Activated naive CD8-positive, alpha-beta T cell treated with anti-CD3 and anti-CD28 coated beads for 36 hours (primary cell): ENCODE data around the gene RC3H2. TPM values are rescaled to one million over a fixed set of nuclear protein-coding genes. Genes with fewer than 3 reads are reported as not detected.
"Not testable (repeated sequence)": the region's sequence is repeated elsewhere in the genome, so short reads cannot be mapped to it uniquely, and the experiment has no call there.

Source experiments
- DNase-seq: peaks from one replicate; pipeline ENCODE4 v3.0.0; 2021
- H3K27ac Mint-ChIP-seq: one replicate; pipeline ENCODE4 v1.8.0; 2022; ENCODE audit warnings: mild to moderate bottlenecking, moderate library complexity, mixed read lengths
- H3K27me3 Mint-ChIP-seq: one replicate; pipeline ENCODE4 v1.8.0; 2022; ENCODE audit warnings: mild to moderate bottlenecking, mixed read lengths
- H3K36me3 Mint-ChIP-seq: one replicate; pipeline ENCODE4 v1.8.0; 2021; ENCODE audit warnings: mild to moderate bottlenecking, mixed read lengths
- H3K4me1 Mint-ChIP-seq: one replicate; pipeline ENCODE4 v1.8.0; 2021; ENCODE audit warnings: mixed read lengths
- H3K4me3 Mint-ChIP-seq: one replicate; pipeline ENCODE4 v1.8.0; 2022; ENCODE audit warnings: mild to moderate bottlenecking, moderate library complexity, mixed read lengths
- H3K9me3 Mint-ChIP-seq: one replicate; pipeline ENCODE4 v1.8.0; 2022; ENCODE audit warnings: mixed read lengths
- total RNA-seq, 2 experiments: library from RNA; stranded (reverse); gene quantifications; one replicate each; pipeline ENCODE4 v1.2.3, GENCODE V29; 2021

Gene RC3H2
- total RNA-seq, 2 experiments from 2014 or later: 26.4 to 28.0 TPM

DNA sequence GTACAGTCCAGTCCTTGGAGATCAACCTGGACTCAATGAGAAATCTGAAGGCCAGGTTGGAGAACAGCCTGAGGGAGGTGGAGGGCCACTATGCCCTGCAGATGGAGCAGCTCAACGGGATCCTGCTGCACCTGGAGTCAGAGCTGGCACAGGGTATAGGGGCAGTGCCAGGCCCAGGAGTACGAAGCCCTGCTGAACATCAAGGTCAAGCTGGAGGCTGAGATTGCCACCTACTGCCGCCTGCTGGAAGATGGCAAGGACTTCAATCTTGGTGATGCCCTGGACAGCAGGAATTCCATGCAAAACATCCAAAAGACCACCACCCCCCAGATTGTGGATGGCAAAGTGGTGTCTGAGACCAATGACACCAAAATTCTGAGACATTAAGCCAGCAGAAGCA is 66.7 kb downstream of the RC3H2 start:
- H3K4me1 Mint-ChIP-seq: peaks cover 11% of the 10 kb centered on the region
- DNase-seq, H3K36me3 Mint-ChIP-seq, H3K27me3 Mint-ChIP-seq, H3K4me3 Mint-ChIP-seq, H3K9me3 Mint-ChIP-seq, H3K27ac Mint-ChIP-seq: not testable (repeated sequence)

DNA sequence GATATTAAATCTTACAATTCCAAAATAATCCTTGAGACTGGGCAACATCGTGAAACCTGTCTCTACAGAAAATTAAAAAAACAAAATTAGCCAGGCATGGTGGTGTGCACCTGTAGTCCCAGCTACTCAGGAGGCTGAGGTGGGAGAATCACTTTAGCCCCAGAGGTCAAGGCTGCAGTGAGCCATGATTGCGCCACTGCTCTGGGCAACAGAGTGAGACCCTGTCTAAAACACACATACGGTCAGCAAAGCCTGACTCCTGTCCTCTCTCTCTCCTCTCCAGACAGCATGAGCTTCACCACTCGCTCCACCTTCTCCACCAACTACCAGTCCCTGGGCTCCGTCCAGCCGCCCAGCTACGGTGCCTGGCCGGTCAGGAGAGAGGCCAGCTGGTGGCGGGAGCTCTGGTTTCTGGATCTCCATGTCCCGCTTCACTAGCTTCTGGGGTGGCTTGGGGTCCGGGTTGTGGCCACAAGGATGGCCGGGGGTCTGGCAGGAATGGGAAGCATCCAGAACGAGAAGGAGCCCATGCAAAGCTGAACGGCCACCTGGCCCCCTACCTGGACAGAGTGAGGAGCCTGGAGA is 67.8 kb downstream of the RC3H2 start:
- Mint-ChIP-seq H3K27ac (no peak overlapping the region), H3K9me3 (no peaks in the 10 kb centered on the region), H3K27me3 (no peaks in the 10 kb centered on the region), H3K4me1 (peaks cover 11% of the 10 kb centered on the region), H3K36me3 (no peaks in the 10 kb centered on the region), H3K4me3 (no peak overlapping the region)
- DNase-seq: no peak

GRCh38 chr9:122835313-122835731 is 69.8 kb downstream of the RC3H2 start:
- H3K27ac Mint-ChIP-seq: peak overlapping the region; percentile 79
- H3K4me1 Mint-ChIP-seq: peaks cover 11% of the 10 kb centered on the region
- peak overlapping the region; percentile 59 for H3K4me3 Mint-ChIP-seq

DNA sequence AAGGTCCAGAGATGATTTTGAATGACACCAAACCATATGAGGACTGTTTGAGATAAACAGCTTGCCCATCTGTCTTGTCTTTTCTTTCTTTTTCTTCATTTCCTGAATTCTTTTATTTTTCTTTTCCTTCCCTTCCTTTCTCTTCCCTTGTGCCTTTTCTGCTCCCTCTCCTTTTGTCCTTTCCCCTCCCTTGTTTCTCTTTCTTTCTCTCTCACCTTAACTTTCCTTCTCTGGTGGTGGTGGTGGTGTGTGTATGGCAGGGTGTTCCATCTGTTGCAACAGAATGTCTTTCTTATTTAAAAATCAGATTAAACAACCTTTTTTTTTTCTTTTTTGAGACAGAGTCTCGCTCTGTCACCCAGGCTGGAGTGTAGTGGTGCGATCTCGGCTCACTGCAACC is 73.0 kb downstream of the RC3H2 start:
- Mint-ChIP-seq H3K27me3 (no peaks in the 10 kb centered on the region), H3K4me3 (no peak overlapping the region), H3K36me3 (no peaks in the 10 kb centered on the region), H3K9me3 (no peaks in the 10 kb centered on the region), H3K27ac (no peak overlapping the region), H3K4me1 (peaks cover 14% of the 10 kb centered on the region)
- no peak for DNase-seq

More at GRCh38 chr9:122835313-122835731, 69.8 kb downstream of the RC3H2 start:
- Mint-ChIP-seq H3K36me3 (no peaks in the 10 kb centered on the region), H3K27me3 (no peaks in the 10 kb centered on the region), H3K9me3 (no peaks in the 10 kb centered on the region)
- peak; percentile 19 for DNase-seq

GRCh38 chr9:122828965-122829284 is 76.2 kb downstream of the RC3H2 start:
- peaks cover 22% of the 10 kb centered on the region for H3K4me1 Mint-ChIP-seq
- H3K4me3 Mint-ChIP-seq: peak overlapping the region; percentile 94
- not testable (repeated sequence) for DNase-seq, H3K36me3 Mint-ChIP-seq, H3K27me3 Mint-ChIP-seq, H3K9me3 Mint-ChIP-seq
- H3K27ac Mint-ChIP-seq: peak overlapping the region; percentile 94

GRCh38 chr9:122827761-122828093 is 77.4 kb downstream of the RC3H2 start:
- Mint-ChIP-seq H3K9me3 (no peaks in the 10 kb centered on the region), H3K27ac (peak overlapping the region; percentile 94), H3K36me3 (peaks cover 10% of the 10 kb centered on the region), H3K27me3 (no peaks in the 10 kb centered on the region), H3K4me3 (peak overlapping the region; percentile 94), H3K4me1 (peaks cover 26% of the 10 kb centered on the region)
- DNase-seq: no peak

GRCh38 chr9:122822938-122823337 is 82.2 kb downstream of the RC3H2 start:
- H3K9me3 Mint-ChIP-seq: no peaks in the 10 kb centered on the region
- no peak overlapping the region for H3K4me3 Mint-ChIP-seq
- DNase-seq: no peak
- peak overlapping the region; percentile 0 for H3K27ac Mint-ChIP-seq
- no peaks in the 10 kb centered on the region for H3K27me3 Mint-ChIP-seq
- peaks cover 41% of the 10 kb centered on the region for H3K4me1 Mint-ChIP-seq
- H3K36me3 Mint-ChIP-seq: peaks cover 20% of the 10 kb centered on the region

GRCh38 chr9:122822056-122822455 is 83.1 kb downstream of the RC3H2 start:
- Mint-ChIP-seq H3K4me1 (peaks cover 37% of the 10 kb centered on the region), H3K27me3 (no peaks in the 10 kb centered on the region), H3K9me3 (no peaks in the 10 kb centered on the region), H3K36me3 (peaks cover 21% of the 10 kb centered on the region), H3K4me3 (no peak overlapping the region), H3K27ac (peak overlapping the region; percentile 54)
- no peak for DNase-seq

GRCh38 chr9:122821278-122821943 is 83.7 kb downstream of the RC3H2 start:
- peaks cover 37% of the 10 kb centered on the region for H3K4me1 Mint-ChIP-seq
- H3K36me3 Mint-ChIP-seq: peaks cover 22% of the 10 kb centered on the region
- no peak for DNase-seq
- peak overlapping the region; percentile 54 for H3K27ac Mint-ChIP-seq
- no peaks in the 10 kb centered on the region for H3K27me3 Mint-ChIP-seq
- H3K4me3 Mint-ChIP-seq: no peak overlapping the region
- no peaks in the 10 kb centered on the region for H3K9me3 Mint-ChIP-seq

GRCh38 chr9:122820490-122820845 is 84.7 kb downstream of the RC3H2 start:
- peaks cover 44% of the 10 kb centered on the region for H3K4me1 Mint-ChIP-seq
- H3K4me3 Mint-ChIP-seq: no peak overlapping the region
- H3K9me3 Mint-ChIP-seq: no peaks in the 10 kb centered on the region
- H3K27ac Mint-ChIP-seq: no peak overlapping the region
- H3K36me3 Mint-ChIP-seq: peaks cover 24% of the 10 kb centered on the region
- no peak for DNase-seq
- H3K27me3 Mint-ChIP-seq: no peaks in the 10 kb centered on the region

DNA sequence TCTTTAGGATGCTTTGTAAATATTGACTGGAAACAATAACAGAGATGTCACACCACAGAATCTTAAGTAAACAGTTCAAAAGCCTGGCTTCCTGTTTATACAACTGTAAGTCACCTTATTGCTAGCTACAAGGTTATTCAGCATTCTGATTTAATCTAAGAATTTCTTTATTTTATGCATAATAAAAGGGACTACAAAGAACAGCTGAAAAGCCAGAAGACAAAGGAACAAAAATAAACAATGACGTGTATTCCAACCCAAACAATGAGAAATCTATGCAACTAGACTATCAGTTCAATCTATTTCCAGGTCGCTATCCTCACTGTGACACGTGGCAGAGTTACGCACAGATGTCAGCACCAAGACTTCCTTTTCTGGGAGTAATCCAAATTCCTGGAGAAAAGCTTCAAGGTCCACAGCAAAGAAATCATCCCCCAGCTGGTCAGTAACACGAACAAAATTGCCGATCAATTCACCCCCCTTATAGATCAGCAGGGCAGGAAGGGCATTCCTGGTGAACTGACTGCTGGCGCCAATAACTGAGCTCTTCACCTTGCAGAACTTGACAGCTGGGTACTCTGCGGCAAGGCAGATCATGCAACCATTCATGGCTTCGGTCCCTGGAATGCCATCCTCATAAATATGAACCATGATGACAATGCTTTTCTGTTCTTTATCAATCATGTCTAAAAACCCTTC is 85.2 kb downstream of the RC3H2 start:
- Mint-ChIP-seq H3K4me3 (no peak overlapping the region), H3K27me3 (no peaks in the 10 kb centered on the region), H3K27ac (no peak overlapping the region), H3K9me3 (no peaks in the 10 kb centered on the region), H3K36me3 (peaks cover 24% of the 10 kb centered on the region), H3K4me1 (peaks cover 44% of the 10 kb centered on the region)
- DNase-seq: no peak

DNA sequence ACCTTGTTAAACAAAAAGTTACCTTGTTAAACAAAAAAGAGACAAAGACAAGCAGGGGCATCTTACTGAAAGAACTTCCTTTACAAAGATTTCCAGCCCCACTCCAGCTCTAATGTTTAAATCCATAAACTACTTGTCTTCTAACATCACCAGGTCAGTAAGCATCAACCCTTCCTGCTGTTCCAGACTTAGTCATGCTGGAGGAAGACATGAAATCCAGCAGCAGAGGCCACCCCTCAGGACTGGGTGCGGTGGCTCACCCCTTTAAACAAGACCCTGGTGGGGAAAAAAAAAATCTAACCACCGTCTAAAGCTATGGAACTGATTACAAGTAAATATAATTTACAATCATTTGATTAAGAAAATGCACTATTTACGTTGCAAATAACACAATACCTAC is 85.8 kb downstream of the RC3H2 start:
- H3K36me3 Mint-ChIP-seq: peaks cover 23% of the 10 kb centered on the region

GRCh38 chr9:122816163-122816867 is 88.8 kb downstream of the RC3H2 start:
- H3K4me3 Mint-ChIP-seq: peak overlapping the region; percentile 57
- H3K9me3 Mint-ChIP-seq: no peaks in the 10 kb centered on the region
- H3K4me1 Mint-ChIP-seq: peaks cover 31% of the 10 kb centered on the region
- peak overlapping the region; percentile 90 for H3K27ac Mint-ChIP-seq
- peak; percentile 40 for DNase-seq
- peaks cover 14% of the 10 kb centered on the region for H3K36me3 Mint-ChIP-seq
- H3K27me3 Mint-ChIP-seq: no peaks in the 10 kb centered on the region

More for the DNA sequence above, 85.8 kb downstream of the RC3H2 start:
- H3K27me3 Mint-ChIP-seq: no peaks in the 10 kb centered on the region
- no peak for DNase-seq
- no peaks in the 10 kb centered on the region for H3K9me3 Mint-ChIP-seq
- H3K4me1 Mint-ChIP-seq: peaks cover 43% of the 10 kb centered on the region
- no peak overlapping the region for H3K4me3 Mint-ChIP-seq
- H3K27ac Mint-ChIP-seq: no peak overlapping the region

- peaks cover 31% of the 10 kb centered on the region for H3K4me1 Mint-ChIP-seq
- DNase-seq: no peak
- H3K36me3 Mint-ChIP-seq: peaks cover 14% of the 10 kb centered on the region
- H3K9me3 Mint-ChIP-seq: no peaks in the 10 kb centered on the region
- peak overlapping the region; percentile 57 for H3K4me3 Mint-ChIP-seq
- peak overlapping the region; percentile 90 for H3K27ac Mint-ChIP-seq
- H3K27me3 Mint-ChIP-seq: no peaks in the 10 kb centered on the region
Measured at GRCh38 chr9:122815544-122815943, 89.6 kb downstream of the RC3H2 start.

DNA sequence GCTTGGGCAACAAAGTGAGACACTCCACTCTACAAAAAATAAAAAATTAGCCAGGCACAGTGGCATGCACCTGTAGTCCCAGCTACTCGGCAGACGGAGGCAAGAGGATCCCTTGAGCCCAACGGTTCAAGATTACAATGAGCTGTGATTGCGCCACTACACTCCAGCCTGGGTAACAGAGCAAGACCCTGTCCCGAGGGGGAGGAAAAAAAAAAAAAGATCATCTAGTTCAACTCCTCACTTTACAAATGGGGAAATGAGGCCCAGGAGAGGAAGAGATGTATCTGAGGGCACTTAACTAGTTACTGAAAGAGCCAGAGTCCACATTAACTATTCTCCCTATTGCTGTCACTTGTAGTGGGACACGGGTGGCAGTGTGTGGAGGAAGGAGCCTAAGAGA is 90.6 kb downstream of the RC3H2 start:
- no peaks in the 10 kb centered on the region for H3K27me3 Mint-ChIP-seq
- no peak for DNase-seq
- H3K27ac Mint-ChIP-seq: peak overlapping the region; percentile 47
- H3K9me3 Mint-ChIP-seq: no peaks in the 10 kb centered on the region
- H3K4me3 Mint-ChIP-seq: no peak overlapping the region
- peaks cover 7% of the 10 kb centered on the region for H3K36me3 Mint-ChIP-seq
- peaks cover 24% of the 10 kb centered on the region for H3K4me1 Mint-ChIP-seq
